ENCODE data around the gene SCRN1.
A peak's percentile ranks its signal among the peaks of the same experiment; 100 is the strongest.

The SCRN1 gene

DNA sequence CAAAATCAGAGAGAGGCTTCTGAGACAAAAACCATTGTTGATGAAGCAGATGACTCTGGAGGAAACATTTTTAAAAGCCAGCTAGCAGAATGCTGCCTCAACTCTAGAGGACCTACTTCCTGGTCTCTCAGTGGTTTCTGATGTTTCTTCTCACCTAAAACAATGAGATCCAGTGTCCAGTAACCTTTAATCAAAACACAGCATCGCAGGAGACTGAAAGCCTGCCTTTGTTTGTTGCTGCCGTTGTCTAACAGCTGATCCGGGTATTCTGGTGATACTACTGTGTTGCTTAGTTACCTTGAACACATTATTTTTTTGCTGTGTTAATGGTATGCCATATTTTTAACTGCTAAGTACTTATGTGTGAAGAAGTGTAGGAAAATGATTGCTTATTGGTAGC is 112.4 kb downstream of the SCRN1 start:
- DNase-seq (ENCODE audit: low read depth): no peak
- no peak overlapping the region for H3K4me3 ChIP-seq (ENCODE audit: low read depth, low read length)

DNA sequence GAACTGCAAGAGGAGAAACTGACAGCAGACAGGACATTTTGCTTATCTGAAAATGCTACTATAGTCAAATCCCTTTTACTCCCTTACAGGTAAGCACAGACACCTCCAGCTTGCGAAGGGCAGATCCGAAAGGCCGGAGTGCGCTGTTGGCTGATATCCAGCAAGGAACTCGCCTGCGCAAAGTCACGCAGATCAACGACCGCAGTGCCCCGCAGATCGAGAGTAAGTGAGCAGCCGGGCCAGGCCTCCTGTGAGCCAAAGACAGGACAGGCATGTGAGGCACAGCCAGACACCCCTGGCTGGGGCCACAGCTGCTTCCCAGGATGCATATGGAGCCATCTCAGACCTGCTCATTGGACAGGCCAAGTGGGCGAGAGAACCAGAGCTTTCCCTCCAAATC is 113.9 kb downstream of the SCRN1 start:
- no peak overlapping the region for H3K4me3 ChIP-seq (ENCODE audit: low read depth, low read length)
- DNase-seq (ENCODE audit: low read depth): no peak

DNA sequence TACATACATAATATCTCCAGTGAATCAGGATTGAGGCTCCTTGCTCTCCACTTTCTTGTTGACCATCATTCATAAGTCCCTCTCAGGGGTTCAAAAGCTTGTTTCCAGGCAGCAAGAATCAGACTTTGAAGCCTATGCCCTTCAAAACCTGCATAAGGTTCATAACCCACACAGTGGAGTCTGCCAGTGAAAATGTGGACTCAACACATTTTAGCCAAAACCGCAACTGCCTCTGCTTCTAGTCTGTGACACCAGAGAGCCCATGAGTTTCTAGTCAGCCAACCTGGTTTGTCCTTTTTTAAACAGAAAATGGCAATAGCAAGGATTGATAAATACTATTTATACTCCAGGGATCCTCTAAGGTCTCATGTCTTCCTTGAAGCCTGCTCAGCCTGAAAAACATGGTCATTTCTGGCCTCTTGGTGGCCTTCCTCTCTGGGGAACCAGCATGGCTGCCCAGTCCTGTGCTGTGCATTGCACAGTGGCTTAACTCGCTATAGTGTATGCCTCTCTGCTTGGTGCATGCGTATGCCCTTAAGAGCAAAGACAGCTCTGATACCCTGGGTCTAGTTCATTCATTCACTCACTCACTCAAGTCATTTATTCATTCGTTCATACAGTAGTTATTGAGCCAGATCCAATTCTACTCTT is 115.8 kb downstream of the SCRN1 start:
- DNase-seq (ENCODE audit: low read depth): no peak
- H3K4me3 ChIP-seq (ENCODE audit: low read depth, low read length): no peak overlapping the region

DNA sequence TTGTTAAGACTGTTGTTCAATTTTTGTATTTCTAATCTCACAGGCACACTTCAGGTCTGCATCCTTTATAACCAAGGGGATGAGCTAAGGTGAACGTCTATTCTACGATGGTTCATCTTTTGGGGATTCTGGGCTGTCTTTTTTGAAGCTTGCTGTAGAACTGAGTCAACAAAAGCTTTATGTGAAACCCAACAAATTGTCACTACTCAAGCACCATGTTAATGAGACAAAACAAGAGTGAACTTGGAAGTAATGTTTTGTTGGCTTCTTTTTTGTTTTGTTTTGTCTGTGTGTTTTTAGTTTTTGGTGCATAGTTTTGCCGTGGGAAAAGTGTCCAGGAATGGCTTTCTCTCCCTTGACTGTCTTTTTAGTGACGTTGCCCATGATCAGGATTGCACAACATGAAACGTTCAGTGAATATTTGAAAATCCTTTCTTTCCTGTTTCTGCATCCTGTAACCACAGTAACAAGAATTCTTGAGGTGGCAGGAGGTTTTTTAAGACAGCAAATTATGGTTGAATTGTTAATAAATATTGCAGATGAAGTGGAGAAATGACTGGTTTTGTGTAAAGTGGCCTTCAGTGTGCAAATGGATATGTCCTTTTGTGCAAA is 117.7 kb downstream of the SCRN1 start:
- no peak overlapping the region for H3K4me3 ChIP-seq (ENCODE audit: low read depth, low read length)
- peak; percentile 52 for DNase-seq (ENCODE audit: low read depth)

Measured in skeletal muscle cell (primary cell).